HG02840 (cell line): ENCODE measurements around the gene OSBPL2.

Experiments
- ATAC-seq: cut with Tn5 transposase; IDR thresholded peaks from one replicate; pipeline ENCODE4 v1.9.1; 2021; ENCODE audit warnings: mild to moderate bottlenecking, moderate library complexity, moderate number of reproducible peaks; ENCODE audit not compliant: unreplicated experiment, low FRiP score

OSBPL2 gene

DNA sequence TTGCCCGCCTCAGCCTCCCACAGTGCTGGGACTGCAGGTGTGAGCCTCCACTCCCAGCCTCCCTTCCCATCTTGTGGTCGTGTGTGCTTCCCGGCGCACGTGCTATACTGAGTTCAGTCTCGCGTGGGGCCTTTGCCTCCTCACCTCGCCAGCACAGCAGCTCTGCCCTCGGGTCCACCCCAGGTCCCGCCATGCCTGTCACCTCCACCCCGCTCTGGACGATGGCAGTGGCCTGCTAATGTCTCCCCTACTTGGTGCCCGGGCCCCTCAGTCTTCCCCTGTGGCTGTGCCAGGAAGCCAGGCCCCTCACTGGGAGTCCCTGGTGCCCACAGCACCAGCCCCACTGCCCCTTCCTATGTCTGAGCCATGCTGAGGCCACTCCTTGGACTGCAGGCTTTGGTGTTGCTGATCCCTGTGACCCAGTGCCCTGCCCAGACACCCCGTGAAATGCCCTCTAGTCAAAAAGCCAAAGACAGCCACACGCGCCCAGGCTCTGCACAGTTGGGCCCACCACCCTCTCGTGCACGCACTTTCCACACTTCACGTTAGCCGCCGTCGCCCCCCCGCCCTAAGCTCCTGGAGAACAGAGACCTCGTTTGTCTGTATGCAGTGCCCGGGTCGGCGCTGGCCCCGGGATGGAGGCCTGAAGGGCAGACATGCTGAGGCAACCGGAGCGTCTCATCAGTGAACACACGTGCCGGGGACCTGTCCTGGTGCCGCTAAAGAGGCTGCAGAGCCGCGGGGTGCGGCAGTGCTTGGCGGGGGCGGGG, 32.5 kb upstream of the OSBPL2 start:
- ATAC-seq: no peak

DNA sequence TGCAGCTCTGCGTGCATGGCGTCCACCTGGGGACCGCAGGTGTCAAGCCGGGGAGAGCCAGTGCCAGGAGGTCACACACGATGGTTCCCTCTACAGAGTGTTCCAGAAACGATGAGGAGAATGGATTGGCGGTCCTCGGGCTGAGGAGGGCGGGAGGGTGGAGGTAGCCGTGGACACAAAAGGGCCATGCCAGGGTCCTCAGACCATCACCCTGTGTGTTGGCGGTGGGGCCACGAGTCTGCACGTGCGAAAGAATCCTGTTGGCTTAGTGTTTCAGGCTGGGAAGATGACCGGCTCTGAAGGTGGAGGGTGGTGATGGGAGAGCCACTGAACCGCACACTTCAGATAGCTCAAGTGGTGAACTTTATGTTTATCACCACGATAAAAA, 31.9 kb upstream of the OSBPL2 start:
- ATAC-seq: no peak

DNA sequence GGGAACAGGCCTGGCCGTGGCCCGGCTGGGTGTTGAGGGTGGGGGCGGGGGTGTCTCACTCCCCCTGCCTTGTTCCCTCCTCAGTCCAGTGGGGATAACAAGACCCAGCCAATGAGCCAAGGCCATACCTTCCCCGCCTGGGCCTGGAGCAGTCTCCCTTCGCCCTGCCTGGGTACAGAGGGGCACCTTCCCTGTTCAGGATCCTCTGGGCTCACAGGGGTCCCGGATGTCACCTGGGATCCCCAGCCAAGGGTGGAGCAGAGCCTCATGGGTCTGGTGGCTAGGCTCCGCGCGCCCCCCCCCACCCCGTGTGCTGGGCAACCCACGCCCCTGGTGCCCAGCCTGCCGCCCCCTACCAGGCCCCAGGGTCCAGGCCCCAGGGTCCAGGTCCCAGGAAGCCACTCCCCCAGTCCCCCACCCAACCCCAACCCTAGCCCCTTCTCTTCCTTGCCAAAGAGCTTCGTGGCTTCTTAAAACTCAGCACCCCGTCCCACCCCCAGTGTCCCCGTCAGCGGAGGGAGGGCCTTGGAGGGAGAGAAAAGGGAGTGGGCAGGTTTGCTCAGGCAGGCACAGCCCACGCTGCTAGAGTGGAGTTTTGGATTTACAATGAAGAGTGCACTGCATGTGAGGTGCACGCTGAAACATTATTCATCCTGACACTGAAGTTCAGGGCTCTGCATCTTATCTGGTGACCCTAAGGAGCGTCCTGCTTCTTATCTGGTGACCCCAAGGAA, 30.1 kb upstream of the OSBPL2 start:
- ATAC-seq: no peak

DNA sequence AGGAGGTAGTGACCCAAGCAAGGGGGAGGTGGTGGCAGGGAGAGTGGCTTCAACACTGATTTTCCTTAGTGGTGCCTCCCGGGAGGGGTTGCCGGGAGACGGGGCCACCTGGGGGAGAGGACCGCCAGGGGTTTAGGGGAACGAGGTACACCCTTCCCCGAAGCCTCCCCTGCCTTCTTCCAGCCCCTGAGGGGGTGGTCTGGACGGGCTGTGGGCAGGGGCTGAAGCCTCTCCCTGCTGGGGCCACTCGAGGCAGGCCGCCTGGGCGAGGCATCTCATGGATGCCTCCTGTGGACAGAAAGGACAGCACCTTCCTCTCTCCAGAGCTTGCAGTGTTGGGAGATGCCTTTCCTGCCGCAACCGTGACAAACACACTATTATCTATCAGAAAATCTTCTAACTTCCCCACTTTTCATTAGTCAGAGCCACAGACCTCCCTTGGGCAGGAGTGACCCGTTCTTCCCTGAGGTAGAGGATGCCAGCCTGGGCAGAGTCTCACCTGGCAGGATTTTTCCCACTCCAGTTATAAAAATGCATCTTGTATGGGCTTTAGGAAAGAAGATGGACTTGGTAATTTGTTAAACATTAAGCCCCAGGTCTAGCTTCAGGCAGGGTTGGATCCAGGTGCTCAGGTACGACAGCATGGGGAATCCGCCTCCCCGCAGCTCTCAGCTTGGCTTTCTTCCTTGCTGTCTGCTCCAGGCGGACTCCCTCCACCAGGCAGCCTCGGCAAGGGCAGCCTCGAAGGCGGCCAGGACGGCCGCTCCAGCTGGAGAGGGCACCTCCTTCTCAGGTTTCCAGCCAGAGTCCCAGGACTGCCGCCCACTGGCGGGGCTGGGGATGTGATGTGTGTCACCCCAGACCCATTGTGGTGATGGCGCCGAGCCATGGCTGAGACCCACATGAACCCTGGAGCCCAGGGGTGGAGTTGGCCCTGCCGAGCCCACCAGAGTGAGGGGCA, 29.2 kb upstream of the OSBPL2 start:
- no peak for ATAC-seq

DNA sequence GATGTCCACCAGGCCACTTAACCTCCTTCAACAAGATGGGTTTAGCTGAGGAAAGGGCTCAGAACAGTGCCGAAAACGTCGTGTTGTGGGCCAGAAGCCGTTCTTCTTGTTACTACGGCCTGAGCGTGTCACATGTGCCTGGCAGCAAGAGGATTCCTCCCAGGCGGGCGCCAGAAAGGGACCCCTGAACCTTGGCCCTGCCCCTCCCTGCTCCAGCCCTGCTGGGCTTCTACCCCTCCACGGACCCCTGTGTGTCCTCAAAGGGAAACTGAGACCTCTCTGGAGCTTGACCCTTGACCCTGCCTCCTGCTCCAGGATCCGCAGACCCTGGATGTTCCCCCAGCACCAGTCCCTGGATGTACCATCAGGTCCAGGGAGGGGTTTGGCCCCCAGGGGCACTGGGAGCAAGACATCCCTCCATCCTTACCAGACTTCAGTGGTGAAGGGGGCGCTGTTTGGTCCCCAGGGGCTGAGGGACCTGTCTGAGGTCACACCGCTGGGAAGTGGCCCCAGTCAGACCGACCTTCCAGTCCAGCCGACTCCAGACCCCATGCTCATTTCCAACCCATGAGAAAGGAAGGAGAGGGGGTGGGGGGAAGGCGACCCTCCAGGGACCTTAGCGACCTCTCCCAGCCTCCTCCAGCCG, 28.3 kb upstream of the OSBPL2 start:
- ATAC-seq: no peak

DNA sequence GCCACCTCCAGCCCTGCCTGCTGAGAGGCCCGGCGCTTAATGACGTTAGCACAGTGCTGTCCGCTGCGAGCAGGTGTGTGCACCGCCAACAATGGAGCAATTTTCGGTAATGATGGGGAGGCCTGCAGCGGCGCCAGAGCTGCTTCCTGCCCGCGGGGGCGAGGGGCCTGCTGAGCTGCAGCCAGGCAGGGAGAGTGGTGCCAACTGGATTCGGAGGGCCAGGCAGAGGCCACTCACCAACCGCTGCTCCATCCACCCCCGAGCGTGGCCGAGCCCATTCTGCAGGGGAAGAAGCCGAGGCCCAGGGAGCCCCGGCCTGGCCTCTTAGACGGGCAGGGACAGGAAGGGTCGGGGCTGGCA, 27.8 kb upstream of the OSBPL2 start:
- ATAC-seq: no peak

DNA sequence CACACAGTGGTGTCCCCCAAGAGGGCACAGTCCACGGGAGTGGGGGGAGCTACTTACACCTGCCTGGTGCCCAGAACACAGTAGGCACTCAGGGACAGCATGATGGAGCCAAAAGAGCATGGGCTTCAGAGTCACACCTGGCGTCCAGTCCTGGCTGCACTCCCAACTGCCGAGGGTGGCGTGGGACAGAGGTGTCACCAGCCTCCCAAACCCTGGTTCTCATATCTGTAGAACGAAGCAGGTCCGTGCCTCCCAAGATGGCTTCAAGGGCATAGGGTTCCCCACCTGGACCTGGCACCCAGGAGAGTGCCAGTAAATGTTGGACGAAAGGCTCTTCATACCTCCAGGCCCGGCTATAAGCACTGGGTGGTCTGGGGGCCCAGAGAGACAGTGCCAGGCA, 27.1 kb upstream of the OSBPL2 start:
- ATAC-seq: no peak

DNA sequence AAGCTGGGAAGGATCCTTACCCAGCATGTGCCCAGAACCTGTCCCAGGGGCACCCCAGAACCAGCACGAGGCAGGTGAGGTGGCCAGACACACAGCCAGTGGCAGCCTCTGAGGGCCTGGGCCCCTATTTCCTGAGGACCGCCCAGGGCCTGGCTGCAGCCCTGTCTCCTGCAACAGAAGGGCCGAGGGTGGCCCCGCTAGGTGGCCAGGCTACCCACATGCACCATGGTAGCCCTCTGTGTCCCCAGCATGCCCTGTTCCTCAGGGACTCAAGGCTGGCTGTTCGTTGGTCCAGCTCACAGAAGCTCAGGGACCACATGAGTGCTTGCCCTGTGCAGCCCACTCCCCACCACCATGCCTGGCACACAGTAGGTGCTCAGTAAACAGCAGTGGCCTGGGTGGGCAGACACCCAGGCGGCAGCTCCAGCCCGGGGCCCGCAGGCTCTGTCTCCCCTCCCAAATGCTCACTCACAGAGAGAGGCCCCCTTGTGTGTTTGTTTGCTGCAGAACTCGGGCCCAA, 26.5 kb upstream of the OSBPL2 start:
- ATAC-seq: no peak

DNA sequence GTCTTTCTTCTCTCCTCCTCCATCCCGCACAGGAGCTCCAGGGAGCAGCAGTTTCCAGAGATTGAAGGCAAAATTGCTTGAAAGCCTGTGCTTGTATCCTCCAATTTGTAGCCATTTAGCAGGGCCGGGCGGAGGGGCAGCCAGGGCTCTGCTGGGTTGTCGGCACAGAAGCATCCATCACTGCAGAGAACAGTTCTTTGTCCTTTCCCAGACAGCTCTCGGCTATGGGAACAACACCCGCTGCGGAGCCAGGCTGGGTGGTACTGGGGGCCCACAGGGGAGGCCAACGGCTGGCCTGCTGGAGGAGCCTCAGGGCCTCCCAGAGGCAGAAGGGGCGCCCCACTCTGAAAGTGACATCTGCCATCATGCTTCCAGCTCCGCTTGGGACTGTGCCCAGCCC, 26.0 kb upstream of the OSBPL2 start:
- no peak for ATAC-seq

DNA sequence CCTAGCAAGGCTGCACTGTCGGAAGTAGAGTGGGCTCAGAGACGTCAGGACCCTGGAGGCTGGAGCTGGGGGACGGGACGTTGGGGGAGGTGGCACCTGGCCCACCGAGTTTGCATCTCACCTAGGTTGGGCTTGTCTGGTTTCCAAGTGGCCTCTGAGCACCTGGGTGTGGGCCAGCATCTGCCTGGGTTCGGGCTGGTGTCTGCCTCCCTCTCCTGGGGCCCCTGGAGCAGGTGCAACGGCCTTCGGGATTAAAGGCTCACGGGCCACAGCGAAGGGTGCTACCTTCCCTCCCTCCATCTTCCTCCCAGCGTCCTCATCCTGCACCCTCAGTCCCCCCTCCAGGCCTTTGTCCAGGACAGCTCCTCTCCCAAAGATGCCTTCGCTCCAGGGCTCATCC, 24.3 kb upstream of the OSBPL2 start:
- ATAC-seq: no peak

DNA sequence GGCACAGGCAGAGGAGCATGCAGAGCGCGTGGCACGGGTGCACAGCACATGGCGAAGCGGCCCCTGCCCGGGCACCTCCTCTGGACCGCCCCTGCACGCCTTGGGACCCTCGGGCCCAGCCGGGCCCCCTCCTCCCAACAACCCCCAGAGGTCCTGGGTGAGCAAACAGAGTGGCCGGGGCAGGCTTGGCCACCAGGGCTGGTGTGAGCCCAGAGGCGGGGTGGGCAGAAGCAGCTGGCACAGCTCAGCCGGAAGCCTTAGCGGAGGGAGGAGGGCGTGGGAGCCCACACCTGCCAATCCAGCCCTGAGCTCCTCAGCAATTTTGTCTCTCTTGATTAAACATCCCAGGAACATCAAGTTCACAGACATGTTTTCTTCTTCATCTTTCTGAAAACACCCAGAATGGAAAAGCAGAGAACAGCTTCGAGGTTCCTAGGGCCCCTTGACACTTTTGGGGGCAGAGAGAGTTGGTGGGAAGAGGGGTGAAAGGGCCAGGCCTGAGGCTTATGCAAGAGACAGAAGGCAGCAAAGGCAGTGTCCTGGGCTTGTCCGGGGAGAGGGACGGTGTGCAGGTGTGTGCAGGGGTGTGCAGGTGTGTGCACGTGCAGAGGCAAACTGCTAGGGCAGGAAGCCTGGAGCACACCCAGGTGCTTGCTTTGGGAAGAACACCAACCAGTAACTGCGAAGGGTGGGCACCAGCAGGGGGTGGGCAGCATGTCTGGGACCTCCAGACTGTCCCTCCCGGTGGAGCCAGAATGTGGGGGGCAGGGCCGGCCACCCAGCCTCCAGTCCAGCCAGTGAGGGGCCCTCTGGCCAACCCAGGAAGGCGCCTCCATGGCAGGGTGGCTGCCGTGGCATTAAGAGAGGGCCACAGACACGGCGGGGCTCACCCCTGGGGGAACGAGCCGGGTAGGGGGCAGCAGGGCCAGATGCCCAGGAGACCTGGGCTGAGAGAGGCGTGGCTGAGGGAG, 23.0 kb upstream of the OSBPL2 start:
- ATAC-seq: no peak

DNA sequence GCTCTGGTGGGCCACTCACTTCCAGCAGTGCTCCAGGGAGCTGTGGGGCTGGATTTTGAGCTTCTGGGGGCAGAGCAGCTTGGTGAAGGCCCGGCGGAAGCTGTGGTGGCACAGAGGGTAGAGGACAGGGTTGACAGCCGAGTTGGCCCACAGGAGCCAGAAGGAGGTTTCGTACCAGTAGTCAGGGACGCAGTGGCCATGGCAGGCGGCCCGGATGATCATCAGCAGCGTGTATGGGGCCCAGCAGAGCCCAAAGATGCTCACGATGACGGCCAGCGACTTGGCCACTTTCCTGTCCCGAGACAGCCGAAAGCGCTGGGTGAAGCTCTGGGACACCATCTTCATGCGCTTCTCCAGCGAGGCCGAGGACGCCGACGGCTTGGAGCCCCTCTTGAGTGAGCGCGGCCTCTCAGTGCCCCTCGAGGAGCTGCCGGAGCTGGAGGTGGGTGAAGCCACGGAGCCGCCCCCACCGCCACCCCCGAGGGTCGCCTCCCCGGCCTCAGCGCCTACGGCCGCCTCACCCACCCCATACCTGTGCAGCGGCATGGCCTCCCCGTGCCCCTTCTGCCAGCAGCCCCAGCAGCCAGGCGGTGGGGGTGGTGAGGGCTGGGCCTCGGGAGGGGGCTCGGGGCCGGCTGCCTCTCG, 22.2 kb upstream of the OSBPL2 start:
- no peak for ATAC-seq

DNA sequence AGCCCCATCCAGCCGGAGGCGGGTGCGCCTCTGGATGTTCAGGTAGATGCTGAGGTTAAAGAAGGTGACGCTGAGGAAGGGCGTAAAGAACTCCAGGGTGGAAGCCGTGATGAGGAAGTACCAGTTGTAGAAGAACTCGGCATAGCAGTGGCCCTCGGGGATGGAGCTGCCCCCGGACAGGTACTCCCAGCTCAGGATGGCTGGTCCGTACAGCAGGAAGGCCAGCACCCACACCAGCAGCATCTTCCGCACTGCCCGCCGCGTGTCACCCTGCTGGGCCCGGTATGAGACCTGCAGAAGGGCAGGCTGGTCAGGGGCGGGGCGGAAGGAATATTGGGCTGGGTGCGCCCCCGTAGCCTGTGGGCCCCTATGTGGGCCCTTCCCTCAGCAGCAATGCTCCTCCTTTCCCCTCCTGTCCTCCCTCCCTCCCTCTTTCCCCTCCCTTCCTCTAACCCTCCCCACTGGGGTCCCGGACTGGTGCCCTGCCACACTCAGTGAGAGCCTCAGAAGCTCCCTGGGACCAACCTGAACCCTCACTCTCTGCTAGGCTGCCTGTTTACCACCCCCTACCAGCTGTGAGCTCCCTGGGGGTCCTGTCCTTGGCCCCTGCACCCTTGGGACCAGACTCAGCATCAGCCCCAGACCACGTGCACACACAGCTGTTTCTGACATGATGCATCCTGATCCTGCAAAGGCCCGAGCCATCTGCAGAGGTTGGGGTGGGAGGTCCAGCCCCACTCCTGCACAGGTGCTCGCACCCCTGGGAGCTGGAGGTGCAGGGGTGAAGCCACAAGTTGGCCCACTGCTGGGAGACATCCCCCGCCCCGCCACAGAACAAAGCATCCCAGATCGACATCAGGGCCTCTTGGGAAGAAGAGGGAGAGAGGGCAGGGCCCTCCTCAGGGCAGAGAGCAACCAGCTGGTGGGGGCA, 21.4 kb upstream of the OSBPL2 start:
- no peak for ATAC-seq

DNA sequence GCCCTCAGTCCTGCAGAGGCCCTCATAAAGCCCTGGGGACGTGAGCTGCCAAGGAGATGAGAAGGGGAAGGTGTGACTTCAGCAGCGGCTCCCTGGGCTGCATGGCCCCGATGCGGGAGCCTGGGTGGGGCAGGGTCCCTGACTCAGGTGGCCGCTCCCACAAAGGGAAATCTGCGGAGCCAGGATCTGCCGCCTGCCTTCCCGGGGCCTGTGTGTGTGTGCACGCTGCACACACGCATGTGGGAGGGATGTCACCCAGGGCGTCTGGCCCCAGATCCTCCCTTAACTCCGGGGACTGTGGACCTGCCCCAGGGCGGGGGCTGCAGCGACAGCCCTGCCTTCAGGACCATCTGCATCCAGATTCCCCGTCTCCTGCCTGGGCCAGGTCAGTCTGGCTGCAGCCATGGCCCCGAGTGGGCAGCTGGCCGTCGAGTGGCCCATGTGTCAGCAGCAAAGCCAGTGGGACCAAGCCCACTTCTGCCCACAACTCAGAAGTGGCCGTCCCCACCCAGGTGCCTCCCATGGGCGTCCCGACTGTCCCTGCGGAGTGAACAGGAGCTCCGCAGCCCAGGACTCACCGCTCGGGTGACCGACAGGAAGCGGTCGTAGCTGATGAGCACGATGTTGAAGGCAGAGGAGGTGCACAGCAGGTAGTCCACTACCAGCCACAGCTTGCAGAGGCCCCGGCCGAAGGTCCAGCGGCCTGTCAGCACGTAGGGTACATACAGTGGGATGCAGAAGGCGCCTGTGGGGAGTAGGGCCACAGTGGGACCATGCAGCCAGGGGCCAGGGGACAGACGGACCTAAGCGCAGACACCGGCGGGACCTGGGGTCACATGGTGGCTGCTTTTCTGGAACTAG, 20.2 kb upstream of the OSBPL2 start:
- no peak for ATAC-seq

DNA sequence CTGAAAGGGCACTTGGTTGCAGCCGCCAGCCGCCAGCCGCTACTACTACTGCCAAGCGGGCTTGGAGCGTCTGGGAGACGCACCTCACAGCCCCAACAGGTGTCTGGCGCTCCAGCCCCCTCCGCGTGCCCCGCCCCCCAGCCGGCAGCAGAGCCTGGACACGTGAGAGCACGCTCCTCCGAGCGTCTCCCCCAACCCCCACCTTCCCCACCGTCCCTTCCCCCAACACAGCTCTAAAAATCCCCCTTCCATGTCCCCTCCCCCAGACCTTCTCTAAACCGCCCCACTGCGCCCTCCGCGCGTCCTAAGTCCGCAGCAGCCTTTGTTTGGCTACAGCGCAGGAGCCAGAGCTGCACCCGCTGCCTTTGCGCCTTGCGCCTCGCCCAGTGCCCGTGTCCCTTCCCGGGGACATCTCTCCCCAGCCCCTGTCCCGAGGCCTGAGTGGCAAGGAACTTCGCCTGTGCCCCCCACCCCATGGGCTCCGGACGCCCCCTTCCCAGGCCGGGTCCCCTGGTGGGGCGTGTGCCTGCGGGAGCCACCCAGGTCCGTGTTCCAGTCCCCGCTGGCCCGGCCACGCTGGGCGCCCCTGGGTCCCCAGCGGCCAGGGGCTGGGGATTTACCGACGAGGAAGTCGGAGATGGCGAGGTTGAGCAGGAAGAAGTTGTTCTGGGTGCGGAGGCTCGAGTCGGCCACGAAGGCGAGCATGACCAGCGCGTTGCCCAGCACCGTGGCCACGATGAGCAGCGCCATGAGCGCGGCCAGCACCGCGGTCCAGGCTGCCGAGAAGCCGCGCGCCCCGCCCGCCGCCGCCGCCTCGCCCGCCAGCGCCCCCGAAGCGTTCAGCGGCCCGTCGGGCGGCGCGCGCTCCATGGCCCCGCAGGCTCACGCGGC, 19.0 kb upstream of the OSBPL2 start:
- ATAC-seq: no peak
